Parathyroid adenoma (tissue), 2 donors: Measurements from ENCODE around the gene HDC.

Experiments used
- H2AFZ ChIP-seq: fragments of 300-600 bp; sonication (generic); one replicate; pipeline ENCODE4 v1.7.0; 2017; ENCODE audit warnings: antibody characterized with exemption, mild to moderate bottlenecking
- H3K27ac ChIP-seq: fragments of 300-600 bp; sonication (generic); one replicate; pipeline ENCODE4 v1.7.0; 2017
- H3K27me3 ChIP-seq: fragments of 300-600 bp; sonication (generic); one replicate; pipeline ENCODE4 v1.7.0; 2017; ENCODE audit warnings: low read length; ENCODE audit not compliant: control insufficient read depth, insufficient read depth
- H3K36me3 ChIP-seq: fragments of 300-600 bp; sonication (generic); one replicate; pipeline ENCODE4 v1.7.0; 2017; ENCODE audit warnings: low read length; ENCODE audit not compliant: control insufficient read depth, insufficient read depth
- H3K4me1 ChIP-seq: fragments of 300-600 bp; sonication (generic); one replicate; pipeline ENCODE4 v1.7.0; 2017; ENCODE audit warnings: control low read depth
- H3K4me2 ChIP-seq: fragments of 300-600 bp; sonication (generic); one replicate; pipeline ENCODE4 v1.7.0; 2017; ENCODE audit warnings: low read length
- H3K4me3 ChIP-seq: fragments of 300-600 bp; sonication (generic); one replicate; pipeline ENCODE4 v1.7.0; 2017; ENCODE audit warnings: low read depth, low read length
- H3K79me2 ChIP-seq: fragments of 300-600 bp; sonication (generic); one replicate; pipeline ENCODE4 v1.7.0; 2017; ENCODE audit warnings: control low read depth
- H3K9ac ChIP-seq: fragments of 300-600 bp; sonication (generic); one replicate; pipeline ENCODE4 v1.7.0; 2017; ENCODE audit warnings: mild to moderate bottlenecking
- H3K9me3 ChIP-seq: fragments of 300-600 bp; sonication (generic); one replicate; pipeline ENCODE4 v1.7.0; 2017; ENCODE audit warnings: low read length; ENCODE audit not compliant: control insufficient read depth
- CTCF ChIP-seq: fragments of 300-600 bp; sonication (generic); IDR thresholded peaks from one replicate; pipeline ENCODE4 v1.7.0; 2017; ENCODE audit warnings: antibody characterized with exemption, mild to moderate bottlenecking
- donor health status: primary hyperparathyroidism.

HDC gene

GRCh38 chr15:50257924-50258323 lies 7.6 kb downstream of the HDC start:
- Histone ChIP-seq H3K27ac (no peak overlapping the region), H3K27me3 (no peaks in the 10 kb centered on the region)
- TF ChIP-seq CTCF = no peak

GRCh38 chr15:50257332-50257731 lies 8.2 kb downstream of the HDC start:
- Histone ChIP-seq H3K4me1 (no peaks in the 10 kb centered on the region), H3K9ac (no peak overlapping the region), H2AFZ (no peak overlapping the region), H3K4me2 (no peak overlapping the region), H3K4me3 (no peak overlapping the region), H3K27ac (no peak overlapping the region), H3K9me3 (no peaks in the 10 kb centered on the region), H3K36me3 (no peaks in the 10 kb centered on the region), H3K79me2 (no peaks in the 10 kb centered on the region), H3K27me3 (no peaks in the 10 kb centered on the region)
- no peak for TF ChIP-seq CTCF

More at GRCh38 chr15:50257924-50258323, 7.6 kb downstream of the HDC start:
- Histone ChIP-seq H3K9ac (no peak overlapping the region), H3K4me3 (no peak overlapping the region), H3K36me3 (no peaks in the 10 kb centered on the region), H2AFZ (no peak overlapping the region), H3K79me2 (no peaks in the 10 kb centered on the region), H3K4me2 (no peak overlapping the region), H3K4me1 (no peaks in the 10 kb centered on the region), H3K9me3 (no peaks in the 10 kb centered on the region)

GRCh38 chr15:50256188-50257041 lies 9.1 kb downstream of the HDC start:
- Histone ChIP-seq H3K27ac (no peak overlapping the region), H2AFZ (no peak overlapping the region), H3K9ac (no peak overlapping the region), H3K4me3 (no peak overlapping the region), H3K27me3 (no peaks in the 10 kb centered on the region), H3K36me3 (no peaks in the 10 kb centered on the region), H3K4me1 (no peaks in the 10 kb centered on the region), H3K4me2 (no peak overlapping the region), H3K9me3 (no peaks in the 10 kb centered on the region), H3K79me2 (no peaks in the 10 kb centered on the region)
- TF ChIP-seq CTCF = no peak

DNA sequence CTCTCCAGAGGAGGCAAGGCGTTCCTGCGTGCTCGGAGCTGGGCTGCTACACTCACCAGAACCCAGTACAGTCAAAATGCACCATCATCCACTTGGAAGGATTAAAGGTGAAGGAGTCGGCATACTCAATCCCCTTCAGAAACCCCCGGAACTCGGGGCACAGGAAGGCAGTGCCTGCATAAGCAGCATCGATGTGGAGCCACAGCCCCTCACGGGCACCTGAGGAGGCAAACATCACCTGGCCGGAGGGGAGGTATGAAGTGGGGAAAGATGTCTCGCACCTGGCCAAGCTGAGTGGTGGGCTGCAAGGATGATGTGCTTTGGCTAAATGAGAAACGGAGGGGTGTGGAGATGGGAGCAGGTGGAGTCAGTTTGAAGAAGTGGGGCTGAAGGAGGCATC lies 13.0 kb downstream of the HDC start:
- no peaks in the 10 kb centered on the region for H3K4me1 ChIP-seq
- no peak for TF ChIP-seq CTCF
- H3K36me3 ChIP-seq = no peaks in the 10 kb centered on the region
- H3K9me3 ChIP-seq = no peaks in the 10 kb centered on the region
- no peak overlapping the region for H3K4me3 ChIP-seq
- no peak overlapping the region for H2AFZ ChIP-seq
- no peak overlapping the region for H3K27ac ChIP-seq
- no peak overlapping the region for H3K9ac ChIP-seq
- no peak overlapping the region for H3K4me2 ChIP-seq
- no peaks in the 10 kb centered on the region for H3K79me2 ChIP-seq
- no peaks in the 10 kb centered on the region for H3K27me3 ChIP-seq
